Measurements from ENCODE around the gene RCOR3.

GRCh38 chr1:211260141-211261107 is 1.3 kb downstream of the RCOR3 start:
- TF ChIP-seq CTCF (IDR thresholded peaks at IDR 0.05): peak in 1 of 6 experiments; percentile 22
- peak in 1 of 2 donors; percentile 75 for TF ChIP-seq POLR2A (IDR thresholded peaks at IDR 0.05)
